HG03108 (cell line): Measurements from ENCODE around the gene INAFM2.

ENCODE experiments used
- ATAC-seq: cut with Tn5 transposase; IDR thresholded peaks from one replicate; pipeline ENCODE4 v1.9.1; 2021; ENCODE audit warnings: moderate library complexity; ENCODE audit not compliant: unreplicated experiment

Gene INAFM2

DNA sequence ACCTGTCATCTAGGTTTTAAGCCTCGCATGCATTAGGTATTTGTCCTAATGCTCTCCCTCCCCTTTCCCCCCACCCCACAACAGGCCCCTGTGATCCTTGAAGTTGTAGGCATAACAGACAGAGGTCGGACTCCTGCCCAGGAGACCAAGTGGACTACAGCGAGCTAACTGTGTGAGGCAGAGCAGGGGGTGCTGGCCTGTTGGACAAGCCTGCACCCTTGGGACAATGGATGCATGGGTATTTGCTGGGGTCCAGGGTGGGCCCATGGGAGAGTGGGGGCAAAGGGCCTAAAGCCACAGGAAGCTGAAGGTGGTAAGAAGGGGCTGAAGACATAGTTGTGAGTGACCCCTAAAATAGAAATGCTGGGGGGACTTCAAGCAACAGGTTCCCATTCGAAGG lies 18.2 kb upstream of the INAFM2 start:
- ATAC-seq, result no peak

DNA sequence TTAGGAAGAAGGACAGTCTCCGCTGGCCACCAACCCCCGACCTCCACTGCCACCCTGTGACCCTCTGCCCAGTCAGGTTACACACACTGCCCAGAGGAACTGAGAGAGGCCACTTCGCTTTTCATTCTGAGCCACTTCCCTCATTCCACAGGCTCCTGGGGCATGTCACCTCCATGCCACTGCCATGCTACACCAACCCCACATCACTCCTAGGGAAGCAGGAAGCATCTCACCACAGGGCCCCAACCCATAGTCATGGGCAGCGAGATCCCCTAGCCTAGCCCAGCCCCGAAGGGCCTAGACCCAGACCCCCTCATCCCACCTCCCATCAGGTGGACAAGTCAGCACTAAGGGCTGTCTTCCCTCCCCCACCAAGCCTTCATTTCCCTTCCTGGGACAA lies 17.1 kb upstream of the INAFM2 start:
- no peak for ATAC-seq

- no peak for ATAC-seq
Observed at GRCh38 chr15:40306908-40307307, 16.6 kb upstream of the INAFM2 start.

DNA sequence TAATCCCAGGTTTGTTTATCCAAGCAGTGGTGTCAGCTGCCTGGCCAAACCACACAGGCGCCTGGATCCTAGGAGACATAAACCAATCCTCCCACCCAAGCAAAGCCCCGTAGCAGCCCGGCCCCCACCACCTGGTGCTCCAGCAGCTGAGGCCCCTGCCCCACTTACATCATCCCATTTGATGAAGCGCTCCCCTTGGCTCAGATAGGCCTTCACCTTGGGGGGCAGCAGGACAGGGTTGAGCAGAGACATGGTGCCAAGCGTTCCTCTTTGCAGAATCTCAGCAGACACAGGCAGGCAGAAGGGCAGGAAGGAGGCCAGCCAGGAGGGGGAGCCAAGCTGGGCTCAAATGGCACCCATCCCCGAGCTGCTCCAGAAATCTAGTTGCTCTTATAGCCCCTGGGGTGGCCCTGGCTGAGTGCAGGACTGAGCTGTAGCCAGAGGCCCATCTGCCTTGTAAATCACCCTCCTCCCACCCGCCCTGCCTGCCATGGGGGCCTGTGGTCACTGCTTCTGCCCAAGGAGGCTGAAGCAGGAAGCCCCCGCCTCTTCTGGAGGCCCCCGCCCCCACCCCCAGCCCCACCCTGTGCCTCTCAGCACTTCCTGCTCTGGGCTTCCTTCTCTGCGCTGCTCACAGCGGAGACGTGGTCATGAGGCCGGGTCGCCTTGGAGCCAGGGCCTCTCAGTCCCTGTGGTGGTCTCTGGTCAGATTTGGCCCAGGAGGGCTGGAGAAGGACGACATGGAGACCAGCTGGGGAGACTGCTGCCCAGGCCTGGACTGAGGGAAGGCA lies 15.9 kb upstream of the INAFM2 start, which contains the start of gene PLCB2:
TSS of gene PLCB2 (minus strand) at position 515 of the 791 bp plus-strand sequence. CDS start at position 252, 263 bp downstream.
- ATAC-seq, result peak; percentile 63

- ATAC-seq, result no peak
Observed at GRCh38 chr15:40309344-40309862, 14.1 kb upstream of the INAFM2 start.

DNA sequence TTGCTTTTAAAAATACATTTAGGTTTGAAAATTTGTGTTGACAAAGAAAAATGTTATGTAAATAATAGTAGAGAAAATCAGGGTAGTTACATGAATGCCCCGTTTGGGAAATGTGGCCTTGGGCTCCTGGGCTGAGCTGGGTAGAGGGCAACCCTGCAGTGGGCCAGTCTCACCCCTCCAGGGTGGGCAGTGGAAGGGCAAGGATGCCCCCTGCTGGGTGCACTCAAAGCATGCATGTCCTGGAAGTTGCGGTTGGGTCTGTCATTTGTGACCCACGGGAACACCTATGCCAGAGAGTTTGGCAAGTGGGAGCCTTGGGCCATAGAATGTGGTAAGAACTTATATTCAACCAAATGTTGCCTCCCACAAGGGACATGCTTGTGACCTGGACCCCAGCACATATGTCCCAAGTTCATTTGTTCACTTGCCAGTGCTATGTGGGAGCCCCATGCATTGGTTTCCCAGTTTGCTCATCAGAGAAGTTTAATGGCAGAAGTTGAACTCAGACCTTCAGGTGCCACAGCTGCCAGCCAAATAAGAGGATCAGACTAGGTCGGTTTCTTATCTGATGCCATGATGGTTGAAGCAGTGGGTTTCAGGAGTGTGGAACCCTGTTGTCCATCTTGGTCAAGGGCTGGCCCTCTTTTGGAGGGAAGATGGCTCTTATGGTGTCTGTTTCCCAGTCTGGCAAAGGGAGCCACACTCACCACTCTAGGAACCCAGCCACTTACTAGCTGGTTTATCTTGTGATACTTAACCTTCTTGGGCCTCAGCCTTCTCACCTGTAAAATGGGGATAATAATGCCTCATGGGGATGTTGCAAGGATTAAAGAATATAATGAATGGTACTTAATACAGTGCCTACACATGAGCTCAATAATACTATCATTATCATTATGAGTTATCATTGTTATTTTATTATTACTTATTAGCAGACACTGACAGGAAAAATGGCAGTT lies 13.2 kb upstream of the INAFM2 start:
- no peak for ATAC-seq

DNA sequence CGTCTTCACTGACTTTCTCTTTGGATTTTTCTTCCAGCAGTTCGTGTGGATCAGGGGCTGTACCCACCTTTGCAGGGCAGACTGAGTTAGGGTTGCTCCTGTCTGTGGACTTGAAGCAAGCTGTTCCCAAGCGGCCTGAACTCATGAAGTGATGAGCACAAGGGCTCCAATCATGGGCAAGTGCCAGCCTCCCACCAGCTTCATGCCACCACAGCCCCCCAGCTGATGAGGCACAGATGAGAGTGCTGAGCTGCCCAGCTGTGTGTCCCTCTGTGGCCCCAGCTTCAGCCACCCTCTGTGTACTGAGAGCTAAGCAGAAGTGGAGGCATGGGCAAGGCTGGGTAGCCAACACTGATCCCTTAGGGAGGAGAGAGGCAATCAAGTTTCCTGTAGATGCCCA lies 12.5 kb upstream of the INAFM2 start:
- no peak for ATAC-seq

GRCh38 chr15:40312370-40313158 lies 10.9 kb upstream of the INAFM2 start:
- no peak for ATAC-seq

GRCh38 chr15:40313531-40314398 lies 9.7 kb upstream of the INAFM2 start:
- ATAC-seq, result no peak

GRCh38 chr15:40314723-40315276 lies 8.7 kb upstream of the INAFM2 start:
- no peak for ATAC-seq

GRCh38 chr15:40316931-40317330 lies 6.6 kb upstream of the INAFM2 start:
- no peak for ATAC-seq

GRCh38 chr15:40317580-40317979 lies 5.9 kb upstream of the INAFM2 start:
- no peak for ATAC-seq

GRCh38 chr15:40320409-40320808 lies 3.1 kb upstream of the INAFM2 start:
- ATAC-seq, result no peak

GRCh38 chr15:40320931-40321371 lies 2.5 kb upstream of the INAFM2 start:
- no peak for ATAC-seq

GRCh38 chr15:40322531-40323238 lies 807 bp upstream of the INAFM2 start:
- no peak for ATAC-seq

DNA sequence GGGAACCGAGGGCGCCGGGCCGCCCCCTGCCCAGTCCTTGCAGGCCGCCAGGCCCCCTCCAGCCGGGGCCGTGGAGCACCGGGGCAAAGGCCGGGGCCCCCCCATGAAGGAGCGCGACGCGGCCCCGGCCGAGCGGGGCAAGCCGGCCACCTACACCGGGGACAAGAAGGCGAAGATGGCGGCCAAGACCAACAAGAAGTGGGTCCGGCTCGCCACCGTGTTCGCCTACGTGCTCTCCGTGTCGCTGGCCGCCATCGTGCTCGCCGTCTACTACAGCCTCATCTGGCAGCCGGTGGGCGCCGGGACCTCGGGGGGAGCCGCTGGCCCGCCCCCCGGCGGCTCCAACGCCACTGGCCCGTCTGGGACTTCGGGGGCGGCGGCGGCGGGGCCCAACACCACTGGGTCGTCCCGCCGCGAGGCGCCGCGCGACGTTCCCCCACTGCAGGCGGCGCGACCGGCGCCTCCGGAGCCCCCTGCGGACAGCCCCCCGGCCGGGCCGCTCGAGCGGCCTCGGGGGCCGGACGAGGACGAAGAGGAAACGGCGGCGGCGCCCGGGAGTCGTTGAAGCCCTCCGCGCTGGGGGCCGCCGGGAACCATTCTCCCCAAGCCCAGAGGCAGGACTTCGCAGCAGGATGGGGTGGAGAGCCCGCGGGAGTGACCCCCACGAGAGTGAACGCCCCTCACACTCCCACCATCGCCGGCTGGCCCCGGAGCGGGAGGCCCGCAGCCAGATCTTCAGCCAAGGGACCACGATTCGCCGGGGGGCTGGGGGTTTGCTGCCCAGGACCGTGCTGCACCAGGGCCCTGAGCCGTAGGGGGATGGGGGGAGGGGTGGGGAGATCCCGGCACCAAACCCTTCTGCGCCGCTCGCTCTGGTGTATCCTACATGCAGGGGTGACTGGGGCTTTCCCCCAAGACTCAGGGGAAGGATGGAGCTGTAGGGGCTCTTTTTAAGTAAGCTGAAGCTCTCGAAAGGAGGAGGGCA lies 753 bp downstream of the INAFM2 start:
- ATAC-seq, result no peak

- no peak for ATAC-seq
Observed at GRCh38 chr15:40325188-40325587, 1.7 kb downstream of the INAFM2 start.

DNA sequence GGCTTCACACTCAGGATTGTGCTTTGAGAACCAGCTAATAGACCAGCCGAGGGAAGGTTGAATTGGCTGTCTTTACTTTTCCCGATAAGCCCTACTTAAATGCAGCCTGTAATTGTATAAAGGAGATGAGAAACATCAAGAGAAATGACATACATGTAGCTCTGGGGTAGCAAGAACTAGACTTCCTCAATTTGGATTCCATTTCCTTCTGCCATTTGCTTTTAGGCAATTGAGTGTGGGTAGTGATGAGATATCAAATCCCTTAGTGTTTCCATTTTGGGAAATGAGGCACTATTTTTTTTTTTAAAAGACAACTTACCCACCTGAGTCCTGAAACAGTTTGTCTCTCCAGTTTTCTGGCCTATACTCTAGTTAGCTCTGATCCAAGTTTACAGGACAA lies 2.2 kb downstream of the INAFM2 start:
- no peak for ATAC-seq
